H1 (cell line): ENCODE data around the gene CACNA1D. TPM values are rescaled to one million over a fixed set of nuclear protein-coding genes. Genes with fewer than 3 reads are reported as not detected.

Experiments used
- CTCF ChIA-PET: fragments of 300-600 bp; sonication (Branson Sonifier 250); formaldehyde crosslinking; loops from one replicate; lab custom pipeline; 2021; ENCODE audit not compliant: partially characterized antibody; lab: Charles Lee
- POLR2A ChIA-PET: fragments of 300-600 bp; sonication (Branson Sonifier 250); formaldehyde crosslinking; loops from one replicate; lab custom pipeline; 2021; ENCODE audit warnings: inconsistent platforms; ENCODE audit not compliant: partially characterized antibody; lab: Charles Lee
- DNase-seq, 2 experiments: peaks; one replicate each; pipeline versions ENCODE4 v3.0.0 to v3.0.0-alpha.2; 2010 to 2022; ENCODE audit warnings: low spot score in 2 of 2, low read depth in 1 of 2, mixed read lengths in 1 of 2
- FAIRE-seq: peaks from 2 replicates; lab custom pipeline; 2011; peaks lifted over from hg19 to GRCh38; lab: Jason Lieb, UNC
- H2AFZ ChIP-seq: 2 replicates; pipeline ENCODE4 v1.8.1; 2012; ENCODE audit warnings: low read length, inconsistent platforms
- H2AK5ac ChIP-seq: 2 replicates; pipeline ENCODE4 v1.6.1; 2013; ENCODE audit warnings: low read depth, low read length
- H2BK120ac ChIP-seq: replicated peaks from 2 replicates; pipeline ENCODE3; 2013; ENCODE audit warnings: low read depth, low read length, inconsistent platforms
- H2BK12ac ChIP-seq: 2 replicates; pipeline ENCODE4 v1.6.1; 2013; ENCODE audit warnings: low read depth, low read length
- H2BK15ac ChIP-seq: 2 replicates; pipeline ENCODE4 v1.6.1; 2013; ENCODE audit warnings: low read length
- H2BK20ac ChIP-seq: 2 replicates; pipeline ENCODE4 v1.6.1; 2013; ENCODE audit warnings: low read length
- H2BK5ac ChIP-seq: 2 replicates; pipeline ENCODE4 v1.6.1; 2013; ENCODE audit warnings: low read depth, low read length
- H3K14ac ChIP-seq: 2 replicates; pipeline ENCODE4 v1.6.1; 2013; ENCODE audit warnings: inconsistent platforms; ENCODE audit not compliant: insufficient read length
- H3K18ac ChIP-seq: 2 replicates; pipeline ENCODE4 v1.6.1; 2013; ENCODE audit warnings: low read length; ENCODE audit errors: extremely low read depth
- H3K23ac ChIP-seq: 2 replicates; pipeline ENCODE4 v1.6.1; 2013; ENCODE audit warnings: inconsistent platforms; ENCODE audit not compliant: insufficient read length
- H3K23me2 ChIP-seq: 2 replicates; pipeline ENCODE4 v1.6.1; 2013; ENCODE audit warnings: low read depth, low read length
- H3K27ac ChIP-seq: 2 replicates; pipeline ENCODE4 v1.6.1; 2011; ENCODE audit warnings: low read depth, low read length, inconsistent platforms
- H3K27me3 ChIP-seq, 4 experiments: replicated peaks in 1 of 4; 1 replicate in 1 of 4; 2 replicates in 3 of 4; pipeline versions ENCODE4 v1.6.1 to v1.8.1; 2011 to 2013; ENCODE audit warnings: low read length in 3 of 4, mild to moderate bottlenecking in 3 of 4, inconsistent platforms in 2 of 4, mixed read lengths in 2 of 4, moderate library complexity in 1 of 4; ENCODE audit not compliant: control insufficient read depth in 3 of 4, insufficient read depth in 3 of 4; ENCODE audit errors: extremely low read depth in 1 of 4
- H3K36me3 ChIP-seq, 4 experiments: 2 replicates each; pipeline versions ENCODE4 v1.6.1 to v1.8.1; 2011 to 2013; ENCODE audit warnings: mild to moderate bottlenecking in 4 of 4, low read length in 3 of 4, moderate library complexity in 2 of 4, control low read depth in 1 of 4, inconsistent platforms in 1 of 4; ENCODE audit not compliant: insufficient read depth in 4 of 4, control insufficient read depth in 2 of 4
- H3K4ac ChIP-seq: replicated peaks from 2 replicates; pipeline ENCODE3; 2013; ENCODE audit warnings: low read length, low read depth, mixed read lengths, inconsistent platforms; ENCODE audit not compliant: insufficient read length
- H3K4me1 ChIP-seq, 4 experiments: replicated peaks in 1 of 4; 1 replicate in 1 of 4; 2 replicates in 3 of 4; pipeline versions ENCODE4 v1.6.1 to v1.8.1; 2011 to 2013; ENCODE audit warnings: low read length in 3 of 4, inconsistent platforms in 2 of 4, mixed read lengths in 1 of 4; ENCODE audit not compliant: insufficient read depth in 4 of 4, control insufficient read depth in 3 of 4
- H3K4me2 ChIP-seq, 2 experiments: 2 replicates each; pipeline versions ENCODE4 v1.6.1 to v1.8.1; 2011 to 2013; ENCODE audit warnings: low read depth in 2 of 2, low read length in 2 of 2, control low read depth in 1 of 2, inconsistent platforms in 1 of 2, mild to moderate bottlenecking in 1 of 2; ENCODE audit not compliant: insufficient read depth in 1 of 2
- H3K4me3 ChIP-seq, 4 experiments: fragments of 200-600, 300-600 bp in 1 of 4; sonication (generic), shearing (Covaris generic), sonication (Bioruptor Twin) in 1 of 4; 2 replicates each; pipeline versions ENCODE4 v1.5.1 to v1.8.1; 2011 to 2016; ENCODE audit warnings: low read length in 4 of 4, low read depth in 3 of 4, control low read depth in 2 of 4, inconsistent platforms in 2 of 4, mild to moderate bottlenecking in 2 of 4, mixed read lengths in 1 of 4, moderate library complexity in 1 of 4; ENCODE audit not compliant: insufficient read depth in 2 of 4; ENCODE audit errors: extremely low read depth in 1 of 4
- H3K56ac ChIP-seq: replicated peaks from 2 replicates; pipeline ENCODE3; 2013; ENCODE audit warnings: low read depth, mild to moderate bottlenecking, mixed read lengths, low read length, inconsistent platforms; ENCODE audit not compliant: insufficient read length
- H3K79me1 ChIP-seq: 2 replicates; pipeline ENCODE4 v1.6.1; 2013; ENCODE audit warnings: low read depth, low read length, control low read depth
- H3K79me2 ChIP-seq, 2 experiments: 2 replicates each; pipeline versions ENCODE4 v1.6.1 to v1.8.1; 2012 to 2013; ENCODE audit warnings: low read length in 2 of 2, mild to moderate bottlenecking in 2 of 2, inconsistent platforms in 1 of 2; ENCODE audit not compliant: insufficient read depth in 2 of 2, control insufficient read depth in 1 of 2
- H3K9ac ChIP-seq, 4 experiments: replicated peaks in 1 of 4; 1 replicate in 1 of 4; 2 replicates in 3 of 4; pipeline versions ENCODE4 v1.6.1 to v1.8.1; 2011 to 2013; ENCODE audit warnings: low read depth in 3 of 4, low read length in 3 of 4, control low read depth in 2 of 4, mild to moderate bottlenecking in 2 of 4, moderate library complexity in 2 of 4, inconsistent platforms in 1 of 4; ENCODE audit errors: extremely low read depth in 1 of 4
- H3K9me3 ChIP-seq, 2 experiments: 2 replicates each; pipeline versions ENCODE4 v1.6.1 to v1.8.1; 2012 to 2013; ENCODE audit warnings: mild to moderate bottlenecking in 2 of 2, moderate library complexity in 2 of 2, control low read depth in 1 of 2, inconsistent platforms in 1 of 2, low read depth in 1 of 2, low read length in 1 of 2, mixed read lengths in 1 of 2; ENCODE audit not compliant: insufficient read depth in 2 of 2
- H4K20me1 ChIP-seq, 2 experiments: replicated peaks in 1 of 2; 2 replicates each; pipeline versions ENCODE3 to v1.8.1; 2011 to 2013; ENCODE audit warnings: inconsistent platforms in 2 of 2, low read length in 2 of 2, mild to moderate bottlenecking in 1 of 2; ENCODE audit not compliant: insufficient read depth in 2 of 2, control insufficient read depth in 1 of 2
- H4K5ac ChIP-seq: 2 replicates; pipeline ENCODE4 v1.6.1; 2013; ENCODE audit warnings: low read length, low read depth, mixed read lengths, inconsistent platforms; ENCODE audit not compliant: insufficient read length
- H4K8ac ChIP-seq: 2 replicates; pipeline ENCODE4 v1.8.0; 2013; ENCODE audit warnings: mild to moderate bottlenecking, moderate library complexity, low read length, inconsistent platforms; ENCODE audit not compliant: insufficient read depth; ENCODE audit errors: extremely low read depth
- H4K91ac ChIP-seq: replicated peaks from 2 replicates; pipeline ENCODE3; 2013; ENCODE audit warnings: low read length, mixed read lengths, inconsistent platforms; ENCODE audit not compliant: insufficient read length
- ASH2L ChIP-seq: fragments of 200-600, 300-600 bp; sonication (generic); IDR thresholded peaks from one replicate; pipeline ENCODE4 v1.7.1; 2017; ENCODE audit warnings: low read length
- WGBS, 2 experiments: shearing (Covaris generic) in 1 of 2; methylation state at CpG; one replicate each; pipeline versions ENCODE4 v1.1.6 to v1.1.7; 2013 to 2015; ENCODE audit warnings: low lambda C conversion rate in 2 of 2, mixed read lengths in 2 of 2, inconsistent platforms in 1 of 2, low coverage in 1 of 2, missing lambda C conversion rate in 1 of 2; ENCODE audit not compliant: insufficient replicate concordance in 2 of 2, insufficient coverage in 1 of 2, insufficient read length in 1 of 2; ENCODE audit errors: extremely low coverage in 1 of 2, missing lambda C conversion rate in 1 of 2; 5-methylcytosine and 5-hydroxymethylcytosine counted together
- polyA plus RNA-seq, 7 experiments: library from polyadenylated mRNA; depleted of rRNA in 3 of 7; stranded (reverse) in 5 of 7; unstranded in 2 of 7; fragments of >200 nt in 5 of 7; fragments of 200-250 nt in 2 of 7; gene quantifications; 1 replicate in 5 of 7; 2 replicates in 1 of 7; 4 replicates in 1 of 7; pipeline versions ENCODE4 v1.2.1 to v1.2.3, GENCODE V29; 2011 to 2013; ENCODE audit warnings: missing spikeins in 2 of 7, mixed read lengths in 2 of 7
- total RNA-seq: library from RNA; stranded (reverse); fragmentation: NEBNext Ultra II Directional; extraction: Animal tissue kit (Norgen Biotek cat#: 25700); gene quantifications from 2 replicates; pipeline ENCODE4 v1.2.1, GENCODE V29; 2021
- TF ChIP-seq, protein P1 (sequence below), 3 experiments: IDR thresholded peaks; 1 replicate in 2 of 3; 2 replicates in 1 of 3; pipeline versions ENCODE4 v1.5.1 to v1.6.1; 2011; ENCODE audit warnings: low read length in 3 of 3, mild to moderate bottlenecking in 3 of 3, inconsistent platforms in 2 of 3, low read depth in 1 of 3, moderate library complexity in 1 of 3; ENCODE audit not compliant: insufficient read depth in 1 of 3; ENCODE audit errors: control extremely low read depth in 1 of 3

CACNA1D gene
- total and polyA plus RNA-seq, 2 of the 8 experiments (the other 6 are each of a cell fraction or from before 2014, with no cell fraction given): 2.0 to 2.9 TPM

DNA sequence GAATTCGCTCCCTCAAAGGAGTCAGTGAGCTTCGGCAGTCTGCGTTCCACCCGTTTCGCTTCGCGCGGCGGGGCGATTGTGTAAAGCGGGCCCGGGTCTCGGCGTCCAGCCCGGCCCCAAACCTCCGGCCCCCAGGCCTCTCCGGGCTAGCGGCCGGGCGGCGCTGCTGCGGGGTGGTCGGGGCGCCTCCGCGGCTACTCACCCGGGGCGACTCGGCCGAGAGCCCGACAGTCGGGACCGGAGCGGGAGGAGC is 351.4 kb downstream of the CACNA1D start:
- POLR2A ChIA-PET: interaction anchor here (0.7 to 1.9 kb wide), 7 partner anchors 9 to 37 kb away, joined by 3 to 7 read pairs (median 4); partner anchors contain the start of gene ACTR8
- peak in 1 of 2 experiments; percentile 83 for DNase-seq

More for the DNA sequence above, 351.4 kb downstream of the CACNA1D start:
- peaks cover 10% of the 10 kb centered on the region for H3K23me2 ChIP-seq
- H2BK120ac ChIP-seq: no peak overlapping the region
- H2BK5ac ChIP-seq: 0 out of 2 replicates have a peak overlapping the region, but pooled peaks have one; percentile 49
- no peak overlapping the region for H2AFZ ChIP-seq
- H3K14ac ChIP-seq: no peak overlapping the region
- H2BK12ac ChIP-seq: no peak overlapping the region
- H4K5ac ChIP-seq: no peak overlapping the region
- peaks cover 0 to 3% of the 10 kb centered on the region in 2 experiments for H4K20me1 ChIP-seq
- CTCF ChIA-PET: interaction anchor here (0.8 to 3.5 kb wide), 9 partner anchors 10 to 139 kb away, joined by 3 to 23 read pairs (median 3); no protein-coding TSS in a partner anchor
- H3K9me3 ChIP-seq: no peaks in the 10 kb centered on the region
- peaks cover 0 to 2% (median 0%) of the 10 kb centered on the region in 4 experiments; a peak in 2 of 8 replicates for H3K36me3 ChIP-seq
- no peak overlapping the region for H4K91ac ChIP-seq
- no peak overlapping the region for H3K56ac ChIP-seq
- no peak overlapping the region for H3K18ac ChIP-seq
- 0 out of 2 replicates have a peak overlapping the region, but pooled peaks have one; percentile 0 for H3K27ac ChIP-seq
- peaks cover 3 to 16% (median 9%) of the 10 kb centered on the region in 4 experiments for H3K27me3 ChIP-seq
- H3K4me3 ChIP-seq: peak overlapping the region; percentile 47 to 79 (median 72)
- no peak overlapping the region for H2AK5ac ChIP-seq
- no peak overlapping the region for H3K23ac ChIP-seq
- peak overlapping the region; percentile 45; the same call in 1 of the 2 replicates for H4K8ac ChIP-seq
- no peak overlapping the region for H3K4ac ChIP-seq
- TF ChIP-seq, protein P1, sequence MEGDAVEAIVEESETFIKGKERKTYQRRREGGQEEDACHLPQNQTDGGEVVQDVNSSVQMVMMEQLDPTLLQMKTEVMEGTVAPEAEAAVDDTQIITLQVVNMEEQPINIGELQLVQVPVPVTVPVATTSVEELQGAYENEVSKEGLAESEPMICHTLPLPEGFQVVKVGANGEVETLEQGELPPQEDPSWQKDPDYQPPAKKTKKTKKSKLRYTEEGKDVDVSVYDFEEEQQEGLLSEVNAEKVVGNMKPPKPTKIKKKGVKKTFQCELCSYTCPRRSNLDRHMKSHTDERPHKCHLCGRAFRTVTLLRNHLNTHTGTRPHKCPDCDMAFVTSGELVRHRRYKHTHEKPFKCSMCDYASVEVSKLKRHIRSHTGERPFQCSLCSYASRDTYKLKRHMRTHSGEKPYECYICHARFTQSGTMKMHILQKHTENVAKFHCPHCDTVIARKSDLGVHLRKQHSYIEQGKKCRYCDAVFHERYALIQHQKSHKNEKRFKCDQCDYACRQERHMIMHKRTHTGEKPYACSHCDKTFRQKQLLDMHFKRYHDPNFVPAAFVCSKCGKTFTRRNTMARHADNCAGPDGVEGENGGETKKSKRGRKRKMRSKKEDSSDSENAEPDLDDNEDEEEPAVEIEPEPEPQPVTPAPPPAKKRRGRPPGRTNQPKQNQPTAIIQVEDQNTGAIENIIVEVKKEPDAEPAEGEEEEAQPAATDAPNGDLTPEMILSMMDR (IDR thresholded peaks at IDR 0.05; ENCODE audit: control extremely low read depth in 1 of 3, insufficient read depth in 1 of 3, low read depth in 1 of 3, low read length in 3 of 3): no peak
- TF ChIP-seq ASH2L: peak; percentile 75
- H3K79me2 ChIP-seq: peaks cover 0 to 1% of the 10 kb centered on the region in 2 experiments; a peak in 1 of 4 replicates
- H3K4me2 ChIP-seq: peak overlapping the region; percentile 69 to 90
- no peak for FAIRE-seq
- 1% methylated on average over 32 of the region's 34 CpGs; no CpG with 5 or more reads in 1 of the 2 experiments for WGBS, 2 experiments
- H3K4me1 ChIP-seq: peaks cover 19 to 30% (median 22%) of the 10 kb centered on the region in 4 experiments
- peak overlapping the region; percentile 31 to 85 (median 72); a peak in 6 of 7 replicates for H3K9ac ChIP-seq
- H2BK15ac ChIP-seq: peak overlapping the region; percentile 95; the same call in 1 of the 2 replicates
- peaks cover 12% of the 10 kb centered on the region for H3K79me1 ChIP-seq
- no peak overlapping the region for H2BK20ac ChIP-seq
